NT2/D1 (cell line): Measurements from ENCODE around the gene CARD6.

Experiments
- YY1 ChIP-seq: IDR thresholded peaks from 2 replicates; pipeline ENCODE4 v1.6.1; 2011; ENCODE audit not compliant: insufficient read length, insufficient read depth
- ZNF274 ChIP-seq: IDR thresholded peaks from 2 replicates; pipeline ENCODE4 v1.6.1; 2011; ENCODE audit warnings: mild to moderate bottlenecking, low read depth, low read length

GRCh38 chr5:40834849-40835787, 6.0 kb upstream of the CARD6 start, which contains the start of gene RPL37:
- TF ChIP-seq ZNF274 = no peak
- TF ChIP-seq YY1 = peak; percentile 40
